IMR-90 (cell line): ENCODE results near the gene REPIN1. TPM values are rescaled to one million over a fixed set of nuclear protein-coding genes. Genes with fewer than 3 reads are reported as not detected.

ENCODE experiments used
- ATAC-seq: fragments of 200-7000 bp; cut with Tn5 transposase; 2 replicates; pipeline ENCODE4 v1.9.1; 2020; ENCODE audit warnings: low read depth, mild to moderate bottlenecking, moderate library complexity
- BruUV-seq: library from RNA; stranded (reverse); fragments of 400-500 nt; replicated peaks from 2 replicates; lab custom pipeline; 2021; lab: Mats Ljungman, UMichigan
- CTCF ChIA-PET: fragments of 300-600 bp; formaldehyde crosslinking; extraction: SDS; loops from one replicate; lab custom pipeline; 2021; ENCODE audit warnings: antibody characterized with exemption; lab: Yijun Ruan, JAX
- POLR2A ChIA-PET: fragments of 300-600 bp; sonication (Branson Sonifier 250); formaldehyde crosslinking; loops from one replicate; lab custom pipeline; 2022; ENCODE audit warnings: antibody characterized with exemption; ENCODE audit not compliant: unreplicated experiment; lab: Charles Lee
- DNase-seq: peaks from one replicate; pipeline ENCODE4 v3.0.0; 2013
- H2AFZ ChIP-seq: replicated peaks from 2 replicates; pipeline ENCODE3; 2013; ENCODE audit warnings: low read length, mild to moderate bottlenecking; ENCODE audit not compliant: poor library complexity
- H2AK5ac ChIP-seq: 2 replicates; pipeline ENCODE4 v1.6.1; 2013; ENCODE audit warnings: low read depth, low read length, inconsistent platforms
- H2AK9ac ChIP-seq: replicated peaks from 2 replicates; pipeline ENCODE3; 2013; ENCODE audit warnings: mild to moderate bottlenecking, low read depth, low read length, moderate library complexity; ENCODE audit not compliant: poor library complexity
- H2BK120ac ChIP-seq: 2 replicates; pipeline ENCODE4 v1.6.1; 2013; ENCODE audit warnings: low read depth, low read length, inconsistent platforms
- H2BK15ac ChIP-seq: 3 replicates; pipeline ENCODE4 v1.6.1; 2013; ENCODE audit warnings: low read depth, low read length, inconsistent platforms
- H2BK20ac ChIP-seq: 2 replicates; pipeline ENCODE4 v1.6.1; 2013; ENCODE audit warnings: low read depth, mild to moderate bottlenecking, inconsistent platforms, low read length, moderate library complexity
- H2BK5ac ChIP-seq: 2 replicates; pipeline ENCODE4 v1.6.1; 2013; ENCODE audit warnings: mild to moderate bottlenecking, low read depth, low read length, inconsistent platforms; ENCODE audit not compliant: poor library complexity, severe bottlenecking
- H3K14ac ChIP-seq: replicated peaks from 2 replicates; pipeline ENCODE4 v1.6.1; 2013; ENCODE audit warnings: low read depth, low read length, inconsistent platforms
- H3K18ac ChIP-seq: 2 replicates; pipeline ENCODE4 v1.6.1; 2013; ENCODE audit warnings: low read depth, low read length, control low read depth
- H3K23ac ChIP-seq: 2 replicates; pipeline ENCODE4 v1.6.1; 2013; ENCODE audit warnings: low read depth, low read length, inconsistent platforms
- H3K27ac ChIP-seq: 2 replicates; pipeline ENCODE4 v1.5.1; 2013; ENCODE audit warnings: mild to moderate bottlenecking, control low read depth, low read length; ENCODE audit not compliant: insufficient read depth
- H3K27me3 ChIP-seq: 2 replicates; pipeline ENCODE4 v1.6.1; 2013; ENCODE audit warnings: low read length; ENCODE audit not compliant: control insufficient read depth, insufficient read depth
- H3K36me3 ChIP-seq: 2 replicates; pipeline ENCODE4 v1.6.1; 2013; ENCODE audit warnings: low read length, mixed read lengths; ENCODE audit not compliant: control insufficient read depth, insufficient read depth
- H3K4ac ChIP-seq: 2 replicates; pipeline ENCODE4 v1.6.1; 2013; ENCODE audit warnings: low read depth, low read length, inconsistent platforms
- H3K4me1 ChIP-seq: 2 replicates; pipeline ENCODE4 v1.6.1; 2013; ENCODE audit warnings: low read length, mixed read lengths; ENCODE audit not compliant: control insufficient read depth, insufficient read depth
- H3K4me2 ChIP-seq: 2 replicates; pipeline ENCODE4 v1.6.1; 2013; ENCODE audit warnings: low read depth, mild to moderate bottlenecking, control low read depth, low read length, moderate library complexity
- H3K4me3 ChIP-seq: 2 replicates; pipeline ENCODE4 v1.5.1; 2013; ENCODE audit warnings: low read depth, mild to moderate bottlenecking, control low read depth, low read length, moderate library complexity; ENCODE audit not compliant: insufficient read depth
- H3K56ac ChIP-seq: 2 replicates; pipeline ENCODE4 v1.6.1; 2013; ENCODE audit warnings: low read length, inconsistent platforms; ENCODE audit not compliant: insufficient read depth; ENCODE audit errors: extremely low read depth
- H3K79me1 ChIP-seq, 2 experiments: 2 replicates each; pipeline ENCODE4 v1.6.1; 2013; ENCODE audit warnings: low read length in 2 of 2, inconsistent platforms in 1 of 2, low read depth in 1 of 2
- H3K9ac ChIP-seq: 2 replicates; pipeline ENCODE4 v1.6.1; 2013; ENCODE audit warnings: low read depth, low read length, control low read depth
- H3K9me1 ChIP-seq: 2 replicates; pipeline ENCODE4 v1.6.1; 2013; ENCODE audit warnings: low read length, inconsistent platforms; ENCODE audit not compliant: insufficient read depth
- H3K9me3 ChIP-seq: 2 replicates; pipeline ENCODE4 v1.6.1; 2013; ENCODE audit warnings: low read length; ENCODE audit not compliant: control insufficient read depth, insufficient read depth
- H4K20me1 ChIP-seq: 2 replicates; pipeline ENCODE4 v1.6.1; 2013; ENCODE audit warnings: low read length, inconsistent platforms; ENCODE audit not compliant: insufficient read depth
- H4K5ac ChIP-seq: 2 replicates; pipeline ENCODE4 v1.6.1; 2013; ENCODE audit warnings: mild to moderate bottlenecking, low read depth, low read length, control low read depth
- H4K8ac ChIP-seq, 2 experiments: 2 replicates each; pipeline ENCODE4 v1.6.1; 2013; ENCODE audit warnings: low read depth in 2 of 2, low read length in 2 of 2, control low read depth in 1 of 2, inconsistent platforms in 1 of 2
- H4K91ac ChIP-seq: 2 replicates; pipeline ENCODE4 v1.6.1; 2013; ENCODE audit warnings: low read depth, low read length, inconsistent platforms; ENCODE audit not compliant: insufficient read depth
- BHLHE40 ChIP-seq: fragments of 150-350 bp; IDR thresholded peaks from 2 replicates; pipeline ENCODE4 v1.6.1; 2016; ENCODE audit warnings: mild to moderate bottlenecking, low read depth, low read length
- CEBPB ChIP-seq: IDR thresholded peaks from 2 replicates; pipeline ENCODE4 v1.6.1; 2012; ENCODE audit warnings: low read depth, low read length, improper control_type of control experiment
- FOS ChIP-seq: fragments of 150-350 bp; IDR thresholded peaks from 2 replicates; pipeline ENCODE4 v1.6.1; 2016; ENCODE audit warnings: low read depth, low read length
- MAFK ChIP-seq: IDR thresholded peaks from 2 replicates; pipeline ENCODE4 v1.6.1; 2012; ENCODE audit warnings: low read depth, low read length, improper control_type of control experiment
- MAZ ChIP-seq: IDR thresholded peaks from 2 replicates; pipeline ENCODE4 v1.6.1; 2012; ENCODE audit warnings: low read depth, mild to moderate bottlenecking, low read length, improper control_type of control experiment, moderate library complexity, borderline replicate concordance
- MXI1 ChIP-seq: IDR thresholded peaks from 2 replicates; pipeline ENCODE4 v1.6.1; 2012; ENCODE audit warnings: low read depth, mild to moderate bottlenecking, low read length, moderate library complexity, borderline replicate concordance
- POLR2A ChIP-seq: IDR thresholded peaks from 2 replicates; pipeline ENCODE4 v1.6.1; 2012; ENCODE audit warnings: mild to moderate bottlenecking, low read depth, low read length
- RAD21 ChIP-seq: IDR thresholded peaks from 2 replicates; pipeline ENCODE4 v1.6.1; 2012; ENCODE audit warnings: low read length, improper control_type of control experiment
- SMC3 ChIP-seq: fragments of 150-350 bp; IDR thresholded peaks from 2 replicates; pipeline ENCODE4 v1.6.1; 2016; ENCODE audit warnings: low read depth, mild to moderate bottlenecking, antibody characterized with exemption, low read length, moderate library complexity
- USF2 ChIP-seq: fragments of 150-350 bp; IDR thresholded peaks from 2 replicates; pipeline ENCODE4 v1.6.1; 2017; ENCODE audit warnings: mild to moderate bottlenecking, antibody characterized with exemption, low read length, low read depth
- WGBS, 2 experiments: methylation state at CpG; one replicate each; pipeline versions ENCODE4 v1.1.5 to v1.1.7; 2013; ENCODE audit warnings: missing lambda C conversion rate in 2 of 2; ENCODE audit not compliant: insufficient read length in 1 of 2; ENCODE audit errors: extremely low coverage in 2 of 2; 5-methylcytosine and 5-hydroxymethylcytosine counted together
- dilution Hi-C: fragments of 300-500 bp; cut with HindIII; formaldehyde crosslinking; loops from one replicate; pipeline ENCODE4 v1.14.3; 2018; ENCODE audit warnings: low sequenced_read_pairs; ENCODE audit not compliant: unreplicated experiment
- in situ Hi-C: fragments of 300-500 bp; cut with MboI; formaldehyde crosslinking; loops from 3 replicates; pipeline ENCODE4 v1.14.3; 2019; ENCODE audit warnings: low sequenced_read_pairs, inconsistent platforms, mixed read lengths
- intact Hi-C: fragments of 100-400 bp; cut with micrococcal nuclease; formaldehyde crosslinking; loops from 2 replicates; pipeline ENCODE4 v1.10.0; 2022
- polyA plus RNA-seq, 3 experiments: library from polyadenylated mRNA; depleted of rRNA; stranded (reverse); fragments of >200 nt; gene quantifications; 2 replicates each; pipeline ENCODE4 v1.2.3, GENCODE V29; 2012; ENCODE audit warnings: low replicate concordance in 1 of 3
- total RNA-seq: library from RNA; depleted of rRNA; stranded (reverse); fragments of >200 nt; gene quantifications from 2 replicates; pipeline ENCODE4 v1.2.3, GENCODE V29; 2012

The REPIN1 gene
- total and polyA plus RNA-seq, 2 of the 4 experiments (the other 2 are of a cell fraction) = 19.4 to 50.6 TPM

GRCh38 chr7:150335108-150335773, 33.4 kb upstream of the REPIN1 start:
- Histone ChIP-seq H4K8ac (peak overlapping the region in 1 of 2 experiments; percentile 64; a peak in 2 of 4 replicates), H2BK15ac (peak overlapping the region; percentile 36; the same call in 1 of the 3 replicates), H3K14ac (no peak overlapping the region), H3K9ac (peak overlapping the region; percentile 14; the same call in 1 of the 2 replicates), H3K9me1 (peaks cover 11% of the 10 kb centered on the region; the same call in 1 of the 2 replicates), H3K27ac (peak overlapping the region; percentile 87; the same call in 1 of the 2 replicates), H4K20me1 (0 out of 2 replicates have a peak, but pooled peaks cover 3% of the 10 kb centered on the region), H2AK9ac (no peak overlapping the region), H2AK5ac (peak overlapping the region; percentile 34; the same call in 1 of the 2 replicates), H2BK120ac (peak overlapping the region; percentile 80), H3K18ac (peak overlapping the region; percentile 68; the same call in 1 of the 2 replicates), H4K91ac (peak overlapping the region; percentile 64), H3K36me3 (no peaks in the 10 kb centered on the region), H3K4me2 (peak overlapping the region; percentile 62), H3K4me1 (peaks cover 26% of the 10 kb centered on the region), H2AFZ (peak overlapping the region; percentile 49), H3K56ac (no peak overlapping the region; the same call in 1 of the 2 replicates), H3K9me3 (no peaks in the 10 kb centered on the region), H3K23ac (no peak overlapping the region), H3K27me3 (no peaks in the 10 kb centered on the region), H2BK5ac (peak overlapping the region; percentile 58), H4K5ac (peak overlapping the region; percentile 65; the same call in 1 of the 2 replicates), H3K4me3 (no peak overlapping the region), H3K4ac (peak overlapping the region; percentile 65), H2BK20ac (peak overlapping the region; percentile 77), H3K79me1 (no peaks in the 10 kb centered on the region)
- ChIA-PET CTCF (interaction anchor here (1.0 kb wide), 1 partner anchor 69 kb away, joined by 3 read pairs; no protein-coding TSS in a partner anchor), POLR2A (interaction anchor here (0.6 to 0.7 kb wide), 2 partner anchors 34 to 37 kb away, joined by 5 to 6 read pairs; partner anchors contain the start of gene REPIN1)
- intact Hi-C loops = loop anchor here (1.0 kb wide), 1 partner anchor 34 kb away; no protein-coding TSS in a partner anchor
- dilution Hi-C loops = no loop called here
- DNase-seq (peak; percentile 89), ATAC-seq (peak; percentile 76)
- in situ Hi-C loops = no loop called here
- no CpG with 5 or more reads among the region's 7 CpGs for WGBS, 2 experiments
- BruUV-seq = no TSS peak
- TF ChIP-seq POLR2A (no peak), USF2 (no peak), MXI1 (no peak), MAFK (no peak), BHLHE40 (no peak), SMC3 (no peak), CEBPB (peak; percentile 97), FOS (no peak), RAD21 (no peak), MAZ (peak; percentile 62; the same call in 1 of the 2 replicates)
